ENCODE measurements around the gene NFE2L2.
"Not testable (repeated sequence)": the region's sequence is repeated elsewhere in the genome, so short reads cannot be mapped to it uniquely, and the experiment has no call there.

NFE2L2 gene

DNA sequence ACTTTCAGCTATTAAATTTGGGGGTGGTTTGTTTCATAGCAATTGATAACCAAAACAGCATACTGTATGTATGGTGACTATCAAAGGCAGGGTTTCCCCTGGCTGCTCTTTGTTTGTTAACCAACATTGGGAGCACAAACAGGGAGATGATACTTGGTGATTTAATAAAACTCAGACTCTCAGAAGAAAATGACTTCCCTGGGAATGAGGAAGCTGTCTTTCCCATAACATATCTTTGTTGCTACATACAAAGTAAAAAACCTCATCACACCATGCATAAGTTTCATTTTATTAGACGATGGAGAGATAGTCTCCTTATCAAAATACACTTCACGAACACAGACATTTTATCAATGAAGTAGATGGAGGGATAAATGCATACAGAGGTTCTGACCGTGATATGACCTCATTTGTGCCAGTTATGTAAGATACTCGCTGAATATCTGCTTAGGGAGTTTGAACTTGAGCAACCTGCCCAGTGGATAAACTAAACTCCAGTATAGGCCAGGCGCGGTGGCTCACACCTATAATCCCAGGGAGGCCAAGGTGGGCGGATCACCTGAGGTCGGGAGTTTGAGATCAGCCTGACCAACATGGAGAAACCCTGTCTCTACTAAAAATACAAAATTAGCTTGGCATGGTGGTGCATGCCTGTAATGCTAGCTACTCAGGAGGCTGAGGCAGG is 3.8 kb upstream of the NFE2L2 start:
- Histone ChIP-seq H3K4me3 (ENCODE audit: severe bottlenecking) (no peak overlapping the region), H3K9me3 (ENCODE audit: severe bottlenecking) (no peaks in the 10 kb centered on the region), H3K27ac (ENCODE audit: poor library complexity, severe bottlenecking) (peak overlapping the region; percentile 14), H3K36me3 (ENCODE audit: low read depth) (no peaks in the 10 kb centered on the region), H3K4me1 (ENCODE audit: insufficient read depth, poor library complexity, severe bottlenecking) (peaks cover 28% of the 10 kb centered on the region), H3K27me3 (ENCODE audit: insufficient read depth, poor library complexity, severe bottlenecking) (no peaks in the 10 kb centered on the region)
- TF ChIP-seq, protein P1, sequence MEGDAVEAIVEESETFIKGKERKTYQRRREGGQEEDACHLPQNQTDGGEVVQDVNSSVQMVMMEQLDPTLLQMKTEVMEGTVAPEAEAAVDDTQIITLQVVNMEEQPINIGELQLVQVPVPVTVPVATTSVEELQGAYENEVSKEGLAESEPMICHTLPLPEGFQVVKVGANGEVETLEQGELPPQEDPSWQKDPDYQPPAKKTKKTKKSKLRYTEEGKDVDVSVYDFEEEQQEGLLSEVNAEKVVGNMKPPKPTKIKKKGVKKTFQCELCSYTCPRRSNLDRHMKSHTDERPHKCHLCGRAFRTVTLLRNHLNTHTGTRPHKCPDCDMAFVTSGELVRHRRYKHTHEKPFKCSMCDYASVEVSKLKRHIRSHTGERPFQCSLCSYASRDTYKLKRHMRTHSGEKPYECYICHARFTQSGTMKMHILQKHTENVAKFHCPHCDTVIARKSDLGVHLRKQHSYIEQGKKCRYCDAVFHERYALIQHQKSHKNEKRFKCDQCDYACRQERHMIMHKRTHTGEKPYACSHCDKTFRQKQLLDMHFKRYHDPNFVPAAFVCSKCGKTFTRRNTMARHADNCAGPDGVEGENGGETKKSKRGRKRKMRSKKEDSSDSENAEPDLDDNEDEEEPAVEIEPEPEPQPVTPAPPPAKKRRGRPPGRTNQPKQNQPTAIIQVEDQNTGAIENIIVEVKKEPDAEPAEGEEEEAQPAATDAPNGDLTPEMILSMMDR (IDR thresholded peaks at IDR 0.05; ENCODE audit: poor library complexity, severe bottlenecking), result no peak
- no peak for ATAC-seq (ENCODE audit: low read depth)
- no peak for DNase-seq (ENCODE audit: low spot score)

DNA sequence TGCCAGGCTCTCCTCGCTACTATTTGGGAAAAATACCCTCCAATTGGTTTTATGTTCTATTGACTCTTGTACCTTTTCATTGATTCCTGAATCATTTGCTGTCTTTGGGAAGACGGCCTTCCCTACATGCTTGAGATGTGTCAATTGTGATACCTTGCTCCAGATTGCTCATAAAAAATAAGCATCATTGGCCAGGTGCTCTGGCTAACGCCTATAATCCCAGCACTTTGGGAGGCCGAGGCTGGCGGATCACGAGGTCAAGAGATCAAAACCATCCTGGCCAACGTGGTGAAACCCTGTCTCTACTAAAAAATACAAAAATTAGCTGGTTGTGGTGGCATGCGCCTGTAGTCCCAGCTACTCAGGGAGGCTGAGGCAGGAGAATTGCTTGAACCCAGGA is 2.4 kb upstream of the NFE2L2 start:
- H3K27me3 ChIP-seq (ENCODE audit: insufficient read depth, poor library complexity, severe bottlenecking); H3K4me3 ChIP-seq (ENCODE audit: severe bottlenecking); DNase-seq (ENCODE audit: low spot score); ATAC-seq (ENCODE audit: low read depth); H3K9me3 ChIP-seq (ENCODE audit: severe bottlenecking): not testable (repeated sequence)
- Histone ChIP-seq H3K4me1 (ENCODE audit: insufficient read depth, poor library complexity, severe bottlenecking) (peaks cover 24% of the 10 kb centered on the region), H3K36me3 (ENCODE audit: low read depth) (peaks cover 12% of the 10 kb centered on the region), H3K27ac (ENCODE audit: poor library complexity, severe bottlenecking) (peak overlapping the region; percentile 90)

DNA sequence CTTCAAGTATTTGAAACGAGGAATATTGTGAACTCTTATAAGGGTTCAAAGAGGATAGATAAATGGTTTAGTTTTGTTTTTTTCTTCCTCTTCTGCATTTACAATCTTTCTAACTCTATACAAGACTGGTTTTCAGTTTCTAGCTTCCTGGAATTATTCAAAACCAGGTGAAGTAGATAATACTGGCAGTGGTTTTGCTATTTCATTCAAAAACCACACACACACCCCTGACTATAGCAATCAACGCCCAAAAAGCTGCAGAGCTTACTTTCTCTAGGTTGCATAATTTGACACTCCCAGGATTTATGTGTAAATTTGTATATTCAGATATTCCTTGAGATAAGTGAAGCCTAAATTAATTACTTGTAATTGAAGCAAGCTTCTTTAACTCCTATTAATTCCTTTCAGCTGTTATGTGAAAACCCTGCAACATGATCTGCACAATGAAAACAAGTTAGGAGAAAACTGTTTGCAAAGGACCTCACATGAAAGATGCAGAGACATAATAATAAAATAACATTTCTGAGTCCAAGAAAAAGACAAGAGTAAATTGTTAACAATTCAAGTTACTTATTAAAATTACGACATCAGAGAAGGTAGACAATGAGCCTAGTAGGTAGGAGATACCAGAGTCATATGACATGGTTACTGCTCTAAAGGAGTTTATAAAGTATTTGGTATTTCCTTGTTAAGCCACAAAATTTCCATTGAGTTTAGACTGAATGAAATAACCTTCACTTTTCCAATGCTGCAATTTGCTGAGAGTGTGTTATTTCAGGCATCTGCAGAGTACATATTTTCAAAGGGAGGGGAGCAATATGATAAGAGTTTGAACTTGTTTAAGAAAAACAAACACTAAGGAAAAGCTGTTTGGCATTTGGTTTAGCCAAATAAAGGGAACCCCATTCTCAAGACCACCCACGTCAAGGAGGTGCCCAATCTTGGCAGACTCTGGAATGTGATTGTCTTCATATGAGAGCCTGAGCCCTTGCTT is 1.6 kb upstream of the NFE2L2 start:
- H3K4me3 ChIP-seq (ENCODE audit: severe bottlenecking), result no peak overlapping the region
- peaks cover 27% of the 10 kb centered on the region for H3K4me1 ChIP-seq (ENCODE audit: insufficient read depth, poor library complexity, severe bottlenecking)
- ATAC-seq (ENCODE audit: low read depth) (peak; percentile 13), DNase-seq (ENCODE audit: low spot score) (no peak)
- H3K36me3 ChIP-seq (ENCODE audit: low read depth), result peaks cover 12% of the 10 kb centered on the region
- H3K9me3 ChIP-seq (ENCODE audit: severe bottlenecking), result no peaks in the 10 kb centered on the region
- TF ChIP-seq, protein P1 (IDR thresholded peaks at IDR 0.05; ENCODE audit: poor library complexity, severe bottlenecking), result no peak
- no peaks in the 10 kb centered on the region for H3K27me3 ChIP-seq (ENCODE audit: insufficient read depth, poor library complexity, severe bottlenecking)
- peak overlapping the region; percentile 90 for H3K27ac ChIP-seq (ENCODE audit: poor library complexity, severe bottlenecking)

DNA sequence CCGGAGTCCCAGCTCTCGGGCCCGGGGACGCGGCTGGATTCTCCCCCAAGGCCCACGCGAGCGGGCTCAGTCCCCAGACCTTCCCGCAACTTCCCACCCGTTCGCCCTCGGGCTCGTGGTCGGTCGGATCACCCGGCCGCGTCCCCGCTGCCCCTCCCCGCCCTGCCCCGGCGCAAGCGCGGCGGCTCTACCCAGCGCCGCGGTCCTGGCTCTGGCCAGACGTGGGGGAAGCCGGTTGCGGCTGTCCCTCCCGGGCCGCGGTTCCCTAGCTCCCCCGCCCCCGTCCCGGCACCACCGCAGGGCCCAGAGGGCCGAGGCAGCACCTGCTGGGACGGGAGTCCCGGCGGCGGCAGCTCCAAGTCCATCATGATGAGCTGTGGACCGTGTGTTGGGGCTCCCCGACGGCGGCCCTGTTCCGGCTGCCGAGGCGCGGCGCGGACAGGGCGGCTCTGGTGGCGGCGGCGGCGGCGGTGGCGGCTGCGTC is 276 bp downstream of the NFE2L2 start:
- ATAC-seq (ENCODE audit: low read depth) (peak; percentile 24), DNase-seq (ENCODE audit: low spot score) (no peak)
- Histone ChIP-seq H3K27me3 (ENCODE audit: insufficient read depth, poor library complexity, severe bottlenecking) (no peaks in the 10 kb centered on the region), H3K4me1 (ENCODE audit: insufficient read depth, poor library complexity, severe bottlenecking) (peaks cover 27% of the 10 kb centered on the region), H3K4me3 (ENCODE audit: severe bottlenecking) (peak overlapping the region; percentile 90), H3K27ac (ENCODE audit: poor library complexity, severe bottlenecking) (peak overlapping the region; percentile 90), H3K9me3 (ENCODE audit: severe bottlenecking) (no peaks in the 10 kb centered on the region), H3K36me3 (ENCODE audit: low read depth) (peaks cover 24% of the 10 kb centered on the region)
- TF ChIP-seq, protein P1 (IDR thresholded peaks at IDR 0.05; ENCODE audit: poor library complexity, severe bottlenecking), result no peak

DNA sequence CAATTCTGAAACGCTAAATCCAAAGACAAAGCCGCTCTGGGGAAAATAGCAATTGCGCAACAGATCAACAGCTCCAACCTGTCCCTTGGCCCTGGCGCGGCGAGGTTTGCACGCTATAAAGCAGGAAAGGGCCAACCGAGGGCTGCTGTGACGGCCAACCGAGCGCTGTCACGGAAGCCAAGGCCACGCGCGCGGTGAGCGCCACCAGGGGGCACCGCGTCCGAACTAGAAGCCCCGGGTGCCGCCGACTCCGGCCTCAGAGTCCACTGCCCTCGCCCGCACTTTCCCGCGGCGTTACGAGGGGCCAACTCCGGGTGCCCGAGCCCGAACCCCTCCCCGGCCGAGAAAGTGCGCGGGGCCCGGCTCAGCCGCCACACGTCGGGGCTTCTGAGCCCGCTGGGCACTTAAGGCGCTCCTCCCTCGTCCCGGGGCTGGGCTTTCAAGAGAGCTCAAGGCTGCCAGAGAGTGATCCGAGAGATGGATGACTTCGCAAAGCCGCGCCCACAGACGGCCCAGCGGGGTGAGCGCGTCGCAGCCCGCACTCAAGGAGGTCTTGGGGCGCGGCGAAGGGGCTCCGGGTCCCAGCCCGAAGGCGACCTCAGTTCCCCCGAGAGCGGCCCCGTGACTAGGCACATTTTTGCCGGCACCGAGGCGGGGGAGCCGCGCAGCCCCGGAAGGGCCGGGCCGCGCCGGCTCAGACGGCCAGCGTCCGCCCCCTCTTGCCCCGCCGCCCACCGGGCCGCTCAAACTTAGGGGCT is 897 bp downstream of the NFE2L2 start:
- peaks cover 30% of the 10 kb centered on the region for H3K36me3 ChIP-seq (ENCODE audit: low read depth)
- no peaks in the 10 kb centered on the region for H3K9me3 ChIP-seq (ENCODE audit: severe bottlenecking)
- TF ChIP-seq, protein P1 (IDR thresholded peaks at IDR 0.05; ENCODE audit: poor library complexity, severe bottlenecking), result peak; percentile 93
- peak overlapping the region; percentile 90 for H3K27ac ChIP-seq (ENCODE audit: poor library complexity, severe bottlenecking)
- DNase-seq (ENCODE audit: low spot score) (peak; percentile 97), ATAC-seq (ENCODE audit: low read depth) (peak; percentile 63)
- peak overlapping the region; percentile 90 for H3K4me3 ChIP-seq (ENCODE audit: severe bottlenecking)
- H3K4me1 ChIP-seq (ENCODE audit: insufficient read depth, poor library complexity, severe bottlenecking), result peaks cover 25% of the 10 kb centered on the region
- H3K27me3 ChIP-seq (ENCODE audit: insufficient read depth, poor library complexity, severe bottlenecking), result no peaks in the 10 kb centered on the region
